DOHH2 (cell line): ENCODE data around the gene GJA4.

Experiments used
- H3F3A ChIP-seq: fragments of 200-600 bp; sonication (generic), shearing (Covaris generic); 2 replicates; pipeline ENCODE4 v1.6.0; 2016; ENCODE audit warnings: antibody characterized with exemption, mild to moderate bottlenecking; ENCODE audit not compliant: control insufficient read depth, insufficient read depth
- H3K27ac ChIP-seq: fragments of 200-600 bp; sonication (generic); 2 replicates; pipeline ENCODE4 v1.5.1; 2014; ENCODE audit warnings: low read depth, mild to moderate bottlenecking, low read length, moderate library complexity
- H3K27me3 ChIP-seq: fragments of 200-600 bp; sonication (generic); 2 replicates; pipeline ENCODE4 v1.6.1; 2014; ENCODE audit warnings: mild to moderate bottlenecking, low read length, mixed read lengths; ENCODE audit not compliant: control insufficient read depth
- H3K36me3 ChIP-seq: fragments of 200-600 bp; sonication (generic); 2 replicates; pipeline ENCODE4 v1.6.1; 2014; ENCODE audit warnings: mild to moderate bottlenecking, low read length, moderate library complexity, mixed read lengths; ENCODE audit not compliant: control insufficient read depth
- H3K4me1 ChIP-seq: fragments of 200-600 bp; sonication (generic); 2 replicates; pipeline ENCODE4 v1.6.1; 2014; ENCODE audit warnings: mild to moderate bottlenecking, low read length, mixed read lengths; ENCODE audit not compliant: control insufficient read depth
- H3K4me2 ChIP-seq: fragments of 200-600 bp; sonication (generic); 2 replicates; pipeline ENCODE4 v1.6.0; 2014; ENCODE audit warnings: mild to moderate bottlenecking, low read length, moderate library complexity
- H3K4me3 ChIP-seq: fragments of 200-600 bp; sonication (generic); 2 replicates; pipeline ENCODE4 v1.5.1; 2014; ENCODE audit warnings: mild to moderate bottlenecking, low read length, mixed read lengths
- H3K79me2 ChIP-seq: fragments of 200-600 bp; sonication (generic); 2 replicates; pipeline ENCODE4 v1.6.1; 2014; ENCODE audit warnings: mild to moderate bottlenecking, low read length, mixed read lengths; ENCODE audit not compliant: control insufficient read depth
- H3K9me2 ChIP-seq: fragments of 200-600 bp; sonication (generic); replicated peaks from 2 replicates; pipeline ENCODE4 v1.6.1; 2014; ENCODE audit warnings: mild to moderate bottlenecking, low read length, mixed read lengths; ENCODE audit not compliant: control insufficient read depth
- H3K9me3 ChIP-seq: fragments of 200-600 bp; sonication (generic); 2 replicates; pipeline ENCODE4 v1.6.1; 2014; ENCODE audit warnings: antibody characterized with exemption, low read length, mixed read lengths; ENCODE audit not compliant: control insufficient read depth, insufficient read depth
- H4K20me1 ChIP-seq: fragments of 200-600 bp; sonication (generic); 2 replicates; pipeline ENCODE4 v1.6.0; 2014; ENCODE audit warnings: low read depth, mild to moderate bottlenecking, antibody characterized with exemption, low read length, moderate library complexity; ENCODE audit not compliant: control insufficient read depth, insufficient read depth
- CTCF ChIP-seq: fragments of 200-600 bp; sonication (generic); IDR thresholded peaks from one replicate; pipeline ENCODE4 v1.5.1; 2014; ENCODE audit warnings: antibody characterized with exemption, mild to moderate bottlenecking, low read depth, low read length; ENCODE audit not compliant: poor library complexity, severe bottlenecking
- EZH2phosphoT487 ChIP-seq: fragments of 200-600 bp; sonication (generic); IDR thresholded peaks from 2 replicates; pipeline ENCODE4 v1.6.1; 2017; ENCODE audit warnings: borderline replicate concordance, mild to moderate bottlenecking, antibody characterized with exemption, low read length, moderate library complexity, mixed read lengths

GJA4 gene

GRCh38 chr1:34785231-34785874, 7.4 kb upstream of the GJA4 start:
- Histone ChIP-seq H3K9me3 (no peaks in the 10 kb centered on the region), H3K27me3 (no peaks in the 10 kb centered on the region), H3F3A (no peaks in the 10 kb centered on the region), H3K36me3 (no peaks in the 10 kb centered on the region), H4K20me1 (no peaks in the 10 kb centered on the region), H3K4me1 (no peaks in the 10 kb centered on the region), H3K9me2 (no peaks in the 10 kb centered on the region), H3K4me2 (no peak overlapping the region), H3K79me2 (no peaks in the 10 kb centered on the region), H3K4me3 (no peak overlapping the region), H3K27ac (no peak overlapping the region)
- TF ChIP-seq EZH2phosphoT487 (no peak), CTCF (no peak)

GRCh38 chr1:34785875-34786470, 6.8 kb upstream of the GJA4 start:
- no peaks in the 10 kb centered on the region for H3K79me2 ChIP-seq
- H3K9me3 ChIP-seq: no peaks in the 10 kb centered on the region
- no peaks in the 10 kb centered on the region for H3K9me2 ChIP-seq
- no peak overlapping the region for H3K4me2 ChIP-seq
- no peaks in the 10 kb centered on the region for H3K36me3 ChIP-seq
- H3K4me1 ChIP-seq: no peaks in the 10 kb centered on the region
- TF ChIP-seq CTCF: no peak
- no peak for TF ChIP-seq EZH2phosphoT487
- H3K27me3 ChIP-seq: peaks cover 4% of the 10 kb centered on the region; the same call in 1 of the 2 replicates
- H4K20me1 ChIP-seq: no peaks in the 10 kb centered on the region
- no peak overlapping the region for H3K27ac ChIP-seq
- no peak overlapping the region for H3K4me3 ChIP-seq
- H3F3A ChIP-seq: no peaks in the 10 kb centered on the region

GRCh38 chr1:34786521-34787325, 6.1 kb upstream of the GJA4 start:
- peaks cover 8% of the 10 kb centered on the region; the same call in 1 of the 2 replicates for H3K27me3 ChIP-seq
- H3K36me3 ChIP-seq: no peaks in the 10 kb centered on the region
- no peak overlapping the region for H3K4me3 ChIP-seq
- no peaks in the 10 kb centered on the region for H3K9me3 ChIP-seq
- no peaks in the 10 kb centered on the region for H4K20me1 ChIP-seq
- H3K79me2 ChIP-seq: no peaks in the 10 kb centered on the region
- TF ChIP-seq CTCF (peak; percentile 87), EZH2phosphoT487 (no peak)
- no peaks in the 10 kb centered on the region for H3K9me2 ChIP-seq
- no peak overlapping the region for H3K27ac ChIP-seq
- H3K4me2 ChIP-seq: no peak overlapping the region
- H3F3A ChIP-seq: no peaks in the 10 kb centered on the region
- H3K4me1 ChIP-seq: no peaks in the 10 kb centered on the region
